IMR-90 (cell line): Measurements from ENCODE around the gene IGHMBP2.

Source experiments
- CEBPB ChIP-seq: IDR thresholded peaks from 2 replicates; pipeline ENCODE4 v1.6.1; 2012; ENCODE audit warnings: low read depth, low read length, improper control_type of control experiment
- CHD1 ChIP-seq: IDR thresholded peaks from 2 replicates; pipeline ENCODE4 v1.6.1; 2012; ENCODE audit warnings: low read depth, low read length, improper control_type of control experiment
- CTCF ChIP-seq: conservative IDR thresholded peaks from 2 replicates; pipeline ENCODE4 v1.5.1; 2012; ENCODE audit warnings: mild to moderate bottlenecking, low read depth, low read length, improper control_type of control experiment
- FOS ChIP-seq: fragments of 150-350 bp; IDR thresholded peaks from 2 replicates; pipeline ENCODE4 v1.6.1; 2016; ENCODE audit warnings: low read depth, low read length
- MAFK ChIP-seq: IDR thresholded peaks from 2 replicates; pipeline ENCODE4 v1.6.1; 2012; ENCODE audit warnings: low read depth, low read length, improper control_type of control experiment
- POLR2A ChIP-seq: IDR thresholded peaks from 2 replicates; pipeline ENCODE4 v1.6.1; 2012; ENCODE audit warnings: mild to moderate bottlenecking, low read depth, low read length
- RAD21 ChIP-seq: IDR thresholded peaks from 2 replicates; pipeline ENCODE4 v1.6.1; 2012; ENCODE audit warnings: low read length, improper control_type of control experiment

DNA sequence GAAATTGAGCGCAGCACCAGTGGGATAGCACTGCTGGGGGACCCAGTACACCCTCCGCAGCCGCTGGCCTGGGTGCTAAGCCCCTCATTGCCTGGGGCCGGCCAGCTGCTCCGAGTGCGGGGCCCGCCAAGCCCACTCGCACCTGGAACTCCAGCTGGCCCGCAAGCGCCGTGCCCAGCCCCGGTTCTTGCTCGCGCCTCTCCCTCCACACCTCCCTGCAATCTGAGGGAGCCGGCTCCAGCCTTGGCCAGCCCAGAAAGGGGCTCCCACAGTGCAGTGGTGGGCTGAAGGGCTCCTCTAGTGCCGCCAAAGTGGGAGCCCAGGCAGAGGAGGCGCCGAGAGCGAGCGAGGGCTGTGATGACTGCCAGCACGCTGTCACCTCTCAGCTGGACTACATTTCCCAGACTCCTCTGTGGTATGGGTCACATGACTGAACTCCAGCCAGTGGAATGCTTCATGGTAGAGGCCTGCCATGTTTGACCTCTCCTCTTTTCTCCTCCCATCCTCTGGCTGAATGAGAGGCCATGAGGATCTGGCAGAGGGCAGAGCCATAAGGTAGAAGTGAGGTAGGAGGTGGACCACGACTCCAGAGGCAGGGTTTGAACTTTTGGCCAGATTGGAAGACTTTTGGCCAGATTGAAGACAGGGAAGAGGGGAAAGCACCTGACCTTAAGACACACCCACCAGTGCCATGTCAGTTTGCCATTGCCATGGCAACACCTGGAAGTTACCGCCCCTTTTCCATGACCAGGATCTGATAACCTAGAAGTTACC lies 70.9 kb downstream of the IGHMBP2 start:
- TF ChIP-seq CEBPB (no peak), CTCF (no peak), RAD21 (no peak), FOS (no peak), MAFK (no peak), POLR2A (no peak), CHD1 (no peak)
